ENCODE results near the gene SCMH1.
"Not testable (repeated sequence)": the region's sequence is repeated elsewhere in the genome, so short reads cannot be mapped to it uniquely, and the experiment has no call there.

Gene SCMH1

DNA sequence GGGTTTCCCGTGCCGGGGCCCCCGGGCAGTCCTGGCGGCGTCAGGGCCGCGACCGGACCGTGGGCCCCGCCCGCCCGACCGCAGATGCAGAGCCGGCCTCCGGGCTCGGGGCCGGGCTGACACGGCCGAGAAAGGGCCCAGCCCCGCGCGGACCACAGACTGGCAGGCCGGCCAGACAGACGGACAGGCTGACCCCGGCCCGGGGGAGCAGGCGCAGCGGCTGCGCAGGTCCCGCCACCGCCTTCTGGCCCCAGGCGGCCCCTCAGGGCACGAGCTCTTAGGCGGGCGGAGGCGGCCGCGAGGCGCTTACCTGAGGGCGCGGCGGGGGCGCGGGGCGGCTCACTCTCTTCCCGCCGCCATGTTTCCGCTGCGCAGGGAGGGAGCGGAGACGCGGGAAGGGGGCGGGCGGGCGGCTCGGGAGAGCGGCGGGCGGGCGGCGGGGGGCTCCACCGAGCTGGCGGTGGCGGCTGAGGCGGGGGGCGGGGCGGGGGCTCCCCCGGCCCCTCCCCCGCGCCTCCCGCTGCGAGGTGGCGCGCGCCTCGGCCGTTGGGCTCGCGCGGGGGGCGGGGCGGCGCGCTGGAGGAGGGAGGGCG is at the start of gene SCMH1:
SCMH1 (minus strand) TSS at position 558 of the 593 bp plus-strand sequence. CDS start 56,173 bp downstream, outside the sequence.
- DNase-seq (ENCODE audit: low spot score), result peak; percentile 57

DNA sequence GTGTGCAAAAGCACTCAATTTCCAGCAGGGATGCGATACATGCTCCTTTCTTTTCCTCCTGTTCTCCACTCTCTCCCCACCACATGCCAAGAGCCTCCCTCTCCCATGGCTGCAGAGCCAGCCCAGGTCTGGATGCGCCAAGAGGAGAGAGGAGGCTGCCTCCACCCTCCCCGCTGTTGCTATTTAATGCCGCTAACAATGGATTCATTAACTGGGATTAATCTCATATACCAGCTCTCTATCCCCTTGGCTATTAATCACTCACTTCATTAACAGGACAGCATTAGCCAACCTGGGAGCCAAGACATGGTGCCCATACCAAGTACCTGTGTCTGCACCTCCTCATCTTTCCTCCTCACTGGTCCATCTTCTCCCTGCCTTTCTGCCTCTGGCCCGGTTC is 49.1 kb upstream of the SCMH1 start:
- no peak for DNase-seq (ENCODE audit: low spot score)

DNA sequence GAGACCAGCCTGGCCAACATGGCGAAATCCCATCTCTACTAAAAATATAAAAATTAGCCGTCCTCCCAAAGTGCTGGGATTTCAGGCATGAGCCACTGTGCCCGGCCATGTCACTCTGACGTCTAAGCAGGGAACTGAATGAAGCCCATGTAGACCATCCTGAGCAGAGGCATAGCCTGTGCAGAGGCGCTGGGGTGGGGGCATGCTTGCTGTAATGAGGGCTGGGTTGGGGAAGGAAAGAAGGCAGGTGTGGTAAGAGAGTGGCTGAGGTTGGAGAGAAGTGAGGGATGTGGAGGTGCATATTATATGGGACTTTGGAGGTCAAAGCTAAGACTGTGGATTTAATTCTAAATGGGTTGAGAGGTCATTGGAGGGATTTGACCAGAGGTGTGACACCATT is 47.1 kb upstream of the SCMH1 start:
- DNase-seq (ENCODE audit: low spot score), result no peak

DNA sequence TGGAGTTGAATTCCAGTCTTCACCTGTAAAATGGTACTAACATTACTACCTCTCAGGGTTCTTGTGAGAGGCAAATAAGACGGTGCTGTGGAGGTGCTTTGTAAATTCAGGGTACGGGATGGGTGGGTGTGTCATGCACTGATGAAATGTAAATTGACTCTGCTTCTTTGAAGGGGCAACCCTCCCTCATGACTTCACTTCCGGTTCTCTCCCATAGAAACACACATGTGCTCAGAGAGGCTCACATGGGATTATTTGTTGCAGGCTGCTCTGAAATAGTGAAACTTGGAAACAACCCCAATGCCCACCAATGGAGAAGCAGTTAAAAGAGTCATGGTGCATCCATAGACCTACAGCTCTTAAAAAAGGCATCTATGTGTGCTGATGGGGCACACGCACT is 44.9 kb upstream of the SCMH1 start:
- DNase-seq (ENCODE audit: low spot score), result no peak

DNA sequence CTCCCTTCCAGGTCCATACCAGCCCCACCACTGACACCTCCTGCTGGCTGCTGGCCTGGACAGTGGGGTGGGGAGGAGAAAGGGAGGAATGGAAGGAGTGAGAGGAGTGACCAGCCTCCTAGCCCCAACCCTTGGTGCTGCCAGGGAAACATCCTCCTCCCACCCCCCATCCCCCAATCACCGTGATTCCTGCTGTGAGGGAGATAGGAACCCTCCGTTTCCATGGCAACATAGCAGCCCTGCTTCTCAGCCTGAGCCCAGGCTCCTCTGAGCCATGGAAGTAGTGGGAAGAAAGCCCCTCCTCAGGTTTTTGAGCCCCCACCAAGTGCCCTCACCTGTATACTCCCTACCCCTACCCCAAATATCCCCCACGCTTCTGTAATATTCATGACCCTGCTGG is 44.4 kb upstream of the SCMH1 start:
- DNase-seq (ENCODE audit: low spot score), result no peak

DNA sequence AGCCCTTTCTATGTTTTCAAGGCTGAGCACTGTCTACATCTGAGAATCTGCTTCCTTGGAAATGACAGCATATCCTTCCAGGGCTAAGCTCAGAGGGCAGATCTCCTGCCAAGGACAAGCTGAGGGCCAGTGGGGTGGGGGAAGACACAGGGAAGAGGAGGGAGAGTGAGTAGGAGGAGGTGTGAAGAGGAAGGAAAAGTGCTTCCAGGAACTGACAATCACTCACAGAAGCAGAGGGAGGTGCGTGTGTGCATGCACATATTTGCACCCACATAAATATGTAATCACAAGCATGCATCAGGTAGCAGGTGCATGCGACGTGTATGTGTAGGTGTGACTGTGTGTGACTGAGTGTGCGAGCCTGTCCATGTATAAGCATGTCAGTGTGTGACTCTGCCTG is 43.7 kb upstream of the SCMH1 start:
- DNase-seq (ENCODE audit: low spot score), result no peak

DNA sequence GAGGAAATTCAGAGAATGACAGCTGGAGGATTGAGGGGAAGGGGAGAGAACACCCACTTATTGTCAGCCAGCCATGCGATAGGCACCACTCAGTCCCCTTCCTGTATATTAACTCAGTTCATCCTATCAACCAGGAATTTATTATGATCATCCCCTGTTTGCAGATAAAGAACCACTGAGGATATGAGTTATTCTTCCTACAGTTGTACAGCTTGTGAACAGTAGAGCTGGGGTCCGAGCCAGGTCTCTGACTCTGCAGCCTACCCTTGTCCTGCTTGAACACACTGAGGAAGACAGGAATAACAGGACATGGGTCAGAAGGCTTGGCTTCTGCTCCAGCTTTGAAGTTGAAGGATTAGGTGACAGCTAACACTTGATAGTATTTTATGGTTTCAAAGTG is 42.0 kb upstream of the SCMH1 start:
- no peak for DNase-seq (ENCODE audit: low spot score)

DNA sequence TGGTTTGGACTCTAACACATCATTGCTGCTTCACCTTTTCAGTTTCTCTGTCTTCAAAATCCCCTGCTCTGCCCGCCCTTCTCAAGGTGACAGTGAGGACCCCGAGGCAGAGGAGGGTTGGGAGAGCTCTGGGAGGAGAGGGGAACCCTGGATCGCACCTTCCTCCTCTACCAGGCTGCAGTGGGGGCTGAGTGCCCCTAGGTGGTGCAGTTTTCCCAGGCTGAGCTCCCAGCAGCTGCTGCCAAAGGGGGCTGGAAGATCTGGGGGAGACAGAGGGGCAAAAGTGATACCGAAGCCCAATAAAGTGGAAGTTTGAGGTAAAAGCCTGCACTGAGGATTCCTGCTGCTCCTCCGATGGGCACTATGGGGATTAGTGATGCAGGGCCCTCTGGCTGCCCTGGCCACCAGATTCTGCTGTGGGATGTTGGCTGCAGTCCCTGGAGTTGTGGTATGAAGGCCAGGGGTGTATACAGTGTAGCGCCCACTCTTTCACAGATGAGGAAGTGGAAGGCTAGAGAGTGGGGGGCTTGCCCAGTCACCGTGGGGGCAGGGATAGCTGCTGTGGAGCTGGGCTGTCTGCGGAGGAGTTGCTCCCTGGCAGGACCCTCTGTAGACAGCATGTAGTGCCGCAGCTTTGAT is 40.7 kb upstream of the SCMH1 start:
- DNase-seq (ENCODE audit: low spot score), result peak; percentile 13

DNA sequence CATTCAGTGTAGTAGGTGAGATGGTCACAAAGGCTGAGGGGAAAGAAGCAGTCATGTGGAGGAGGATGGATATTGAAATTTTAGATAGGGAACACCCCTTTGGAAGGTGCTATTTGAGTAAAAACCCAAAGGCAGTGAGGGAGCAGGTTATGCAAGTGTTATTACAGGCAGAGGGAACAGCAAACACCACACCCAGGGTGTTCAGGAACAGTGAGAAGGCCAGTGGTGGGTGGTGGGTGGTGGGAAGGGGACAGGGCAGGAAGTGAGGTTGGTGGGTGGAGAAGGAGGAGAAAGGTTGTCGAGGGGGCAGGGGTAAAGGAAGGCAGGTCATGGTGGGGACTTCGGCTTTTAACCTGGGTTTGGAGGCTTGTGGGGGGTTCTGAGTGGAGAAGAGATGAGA is 39.2 kb upstream of the SCMH1 start:
- no peak for DNase-seq (ENCODE audit: low spot score)

DNA sequence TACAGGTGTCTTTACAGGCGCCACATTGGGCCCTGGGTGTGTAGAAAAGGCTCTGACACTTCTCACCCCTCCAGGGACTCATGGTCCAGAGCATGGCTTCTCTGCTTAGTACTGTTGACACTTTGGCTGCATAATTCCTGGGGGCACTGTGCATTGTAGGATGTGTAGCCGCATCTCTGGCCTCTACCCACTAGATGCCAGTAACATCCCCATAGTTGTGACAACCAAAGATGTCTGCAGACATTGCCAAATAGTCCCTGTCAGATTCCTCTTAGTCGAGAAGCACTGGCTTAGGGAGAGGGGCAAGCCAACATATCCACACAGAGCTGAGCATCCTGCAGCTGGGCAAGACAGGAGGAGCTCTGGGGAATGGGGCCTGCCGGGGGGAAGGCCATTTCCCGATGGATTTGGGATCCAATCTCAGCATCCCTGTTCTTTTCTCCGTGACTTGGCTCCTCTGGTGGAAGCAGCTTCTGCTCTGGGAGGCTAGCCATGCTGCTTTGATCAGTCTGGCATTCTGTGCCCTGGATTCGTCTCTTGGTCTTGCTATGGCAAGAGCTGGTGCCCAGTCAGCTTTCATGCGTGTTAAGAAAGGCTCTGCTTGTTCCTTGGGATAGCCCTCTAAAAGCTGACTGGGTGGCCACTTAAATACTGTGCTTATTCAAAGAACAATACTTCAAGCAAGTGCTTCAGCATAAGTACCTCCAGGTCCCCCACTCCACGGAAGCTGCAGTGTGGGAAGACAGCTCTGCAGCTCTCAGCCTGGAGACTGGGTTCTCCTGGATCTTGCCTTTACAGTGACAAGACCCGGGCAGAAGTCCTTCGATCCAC is 38.3 kb upstream of the SCMH1 start:
- no peak for DNase-seq (ENCODE audit: low spot score)

DNA sequence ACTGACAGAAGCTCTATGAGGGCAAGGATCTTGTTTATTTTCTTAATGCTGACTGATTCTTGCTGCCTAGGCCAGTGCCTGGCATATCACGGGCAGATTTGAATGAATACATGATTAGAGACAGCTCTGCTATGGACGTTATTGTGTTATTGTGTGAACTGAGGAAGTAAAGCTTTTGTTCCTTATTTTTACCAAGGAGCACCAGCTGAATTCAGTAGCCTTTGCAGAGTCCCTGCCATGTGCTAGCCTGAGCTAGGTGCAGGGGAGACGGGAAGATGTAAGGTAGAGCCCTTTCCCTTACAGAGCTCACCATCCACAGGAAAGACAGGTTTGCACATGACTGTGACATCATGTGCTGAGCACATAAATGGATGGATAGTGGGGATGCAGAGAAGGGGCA is 36.0 kb upstream of the SCMH1 start:
- DNase-seq (ENCODE audit: low spot score), result no peak

DNA sequence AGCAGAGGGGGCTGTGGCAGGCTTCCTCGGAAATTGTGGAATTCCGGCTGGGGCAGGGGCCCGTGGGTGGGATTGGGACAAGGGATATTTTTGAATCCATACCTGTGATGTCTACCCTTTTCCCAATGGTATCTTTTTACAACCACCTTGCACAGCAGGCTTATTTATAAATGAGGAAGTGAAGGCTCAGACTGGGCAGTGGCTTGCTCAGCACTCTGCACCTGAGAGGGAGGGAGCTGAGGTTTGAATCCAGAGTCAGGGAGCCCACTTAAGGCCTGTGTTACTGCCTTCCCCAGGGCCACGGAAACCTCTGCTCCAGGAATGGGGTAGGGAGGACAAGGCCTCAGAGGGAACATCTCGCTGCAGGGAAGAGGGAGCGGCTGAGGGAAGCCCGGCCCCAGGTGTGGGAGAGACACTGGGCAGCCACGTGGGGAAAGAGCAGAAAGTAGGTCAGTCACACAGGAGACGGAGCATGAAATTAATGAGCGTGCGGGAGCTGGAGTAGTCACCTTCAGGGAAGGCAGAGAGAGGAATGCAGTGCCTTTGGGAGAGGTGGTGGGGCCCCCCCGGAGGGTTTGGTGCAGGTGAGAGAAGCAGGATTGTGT is 35.4 kb upstream of the SCMH1 start:
- DNase-seq (ENCODE audit: low spot score), result peak; percentile 72

DNA sequence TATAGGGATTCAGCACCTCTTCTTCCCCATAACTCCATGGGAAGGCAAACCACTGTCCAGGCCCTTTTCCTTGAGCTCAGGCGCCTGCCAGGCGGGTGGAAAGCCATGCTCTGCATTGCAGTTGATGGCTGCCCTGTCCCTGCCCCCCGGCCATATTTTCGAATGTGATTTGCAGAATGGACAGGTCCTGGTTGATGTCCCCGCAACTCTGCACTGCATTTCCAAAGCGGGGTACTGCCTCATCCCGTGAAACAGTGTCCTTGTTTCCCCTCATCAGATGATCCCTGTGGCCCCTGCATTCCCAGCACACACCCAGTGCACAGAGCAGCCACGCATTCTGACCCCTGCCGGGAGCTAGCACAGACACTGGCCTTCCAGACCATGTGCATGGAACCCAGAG is 33.7 kb upstream of the SCMH1 start:
- no peak for DNase-seq (ENCODE audit: low spot score)

DNA sequence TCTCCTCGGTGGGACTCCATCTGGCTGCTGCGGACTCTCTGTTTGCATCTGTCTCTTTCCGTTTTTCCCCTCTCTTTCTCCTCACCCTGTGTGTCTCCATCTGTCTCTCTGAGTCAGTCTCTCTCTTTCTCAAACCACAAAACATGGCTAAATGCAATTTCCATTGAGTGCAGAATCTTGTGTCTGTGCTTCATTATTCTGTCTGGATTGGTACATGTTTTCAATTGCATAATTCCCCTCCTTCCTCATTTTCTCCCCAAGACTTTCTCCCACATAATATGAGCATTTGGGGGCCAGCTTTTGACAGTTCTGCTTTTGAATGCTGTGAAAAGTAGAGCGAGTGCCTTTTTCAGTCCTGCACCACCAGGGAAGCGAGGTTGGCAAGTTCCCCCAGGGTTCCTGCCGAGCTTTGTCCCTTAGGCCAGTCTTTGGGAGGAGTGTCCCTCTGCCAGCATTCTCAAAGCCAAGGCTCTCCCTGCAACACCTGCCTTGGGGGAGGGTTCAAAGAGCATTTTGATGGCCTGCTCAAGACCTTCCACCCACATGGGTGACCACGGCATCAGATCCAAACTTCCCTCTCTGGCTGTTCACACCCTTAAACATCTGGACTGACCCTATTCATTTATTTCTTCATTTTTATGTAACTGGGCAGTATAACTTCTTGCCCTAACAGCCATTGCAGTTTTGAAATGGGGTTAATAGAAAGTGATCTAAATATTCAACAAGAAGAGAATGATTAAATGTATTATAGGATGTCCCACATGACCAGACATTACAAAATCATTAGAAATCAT is 32.8 kb upstream of the SCMH1 start:
- DNase-seq (ENCODE audit: low spot score), result no peak

DNA sequence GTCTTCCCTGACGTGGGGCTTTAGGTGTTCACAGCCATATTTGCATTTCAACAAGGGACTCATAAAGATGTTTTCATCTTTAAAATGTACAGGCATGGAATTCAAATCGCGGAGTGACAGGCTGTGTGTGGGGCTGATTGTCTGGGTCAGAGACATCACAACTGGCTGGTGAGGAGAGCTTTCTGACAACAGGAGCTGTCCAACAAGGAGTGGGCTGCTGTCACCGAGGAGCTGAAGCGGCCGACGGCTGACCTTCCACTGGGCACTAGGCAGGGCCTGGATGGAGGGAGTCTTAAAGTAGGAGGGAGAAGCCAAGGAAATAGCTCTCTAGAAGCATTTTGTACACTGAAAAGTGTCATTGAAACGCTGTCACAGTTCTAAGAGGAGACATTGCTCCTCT is 30.5 kb upstream of the SCMH1 start:
- DNase-seq (ENCODE audit: low spot score), result no peak

DNA sequence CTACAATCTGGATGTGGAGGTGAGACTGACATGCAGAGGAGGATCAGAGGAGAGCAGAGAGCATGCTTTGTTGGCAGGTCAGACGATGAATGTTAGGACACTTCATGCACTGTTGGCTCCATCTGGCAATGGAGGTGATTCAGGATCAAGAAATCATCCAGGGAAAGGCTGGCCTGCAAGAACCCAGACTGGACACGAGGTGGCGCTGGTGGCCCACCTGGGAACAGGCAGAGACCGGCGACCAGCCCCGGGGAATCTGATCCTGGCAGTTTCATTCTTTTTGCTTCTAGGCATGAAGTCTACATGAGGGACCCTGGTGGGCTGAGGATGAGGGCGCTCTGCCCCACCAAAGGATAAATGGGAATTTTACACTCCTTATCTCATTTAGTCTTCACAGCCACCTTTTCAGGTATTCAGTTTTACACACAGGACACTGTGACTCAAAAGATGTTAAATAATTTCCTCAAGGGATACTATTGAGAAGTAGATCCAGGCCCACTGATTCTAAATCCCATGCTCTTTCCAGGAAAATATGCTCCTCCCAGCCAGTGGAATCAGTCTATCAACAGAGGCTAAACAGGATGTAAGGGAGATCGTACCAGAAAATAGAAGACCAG is 26.2 kb upstream of the SCMH1 start:
- DNase-seq (ENCODE audit: low spot score), result peak; percentile 88

DNA sequence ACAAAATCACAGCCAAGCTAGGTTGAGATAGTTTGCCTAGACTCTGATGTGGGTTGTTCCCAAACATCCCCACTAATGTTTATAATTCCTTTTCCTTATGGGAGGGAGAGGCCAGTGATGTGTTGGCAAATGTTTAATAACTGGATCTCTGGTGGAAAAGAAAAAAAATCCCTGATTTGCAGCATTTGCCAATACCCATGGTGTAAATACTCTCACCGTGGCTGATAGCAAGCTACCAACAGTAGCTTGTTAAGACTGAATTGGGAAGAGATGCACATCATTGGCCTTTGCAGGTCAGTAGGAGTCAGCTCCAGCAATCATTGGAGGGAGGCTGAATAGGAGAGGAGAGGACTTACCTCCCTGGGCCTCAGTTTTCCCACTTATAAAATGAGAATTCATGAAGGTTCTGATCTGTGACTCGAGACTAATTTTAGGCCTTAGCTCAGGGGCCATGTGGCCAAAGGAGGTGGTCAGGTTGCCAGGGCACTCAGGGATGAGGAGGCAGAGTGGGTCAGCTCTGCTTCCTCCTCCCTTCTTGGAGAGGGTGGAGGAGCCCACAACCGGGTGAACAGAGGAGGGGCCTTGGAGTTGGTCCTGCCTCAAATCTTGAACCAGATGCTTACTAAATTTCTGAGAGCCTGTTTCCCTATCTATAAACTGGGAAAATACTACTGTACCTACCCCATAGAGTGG is 20.0 kb upstream of the SCMH1 start:
- no peak for DNase-seq (ENCODE audit: low spot score)

DNA sequence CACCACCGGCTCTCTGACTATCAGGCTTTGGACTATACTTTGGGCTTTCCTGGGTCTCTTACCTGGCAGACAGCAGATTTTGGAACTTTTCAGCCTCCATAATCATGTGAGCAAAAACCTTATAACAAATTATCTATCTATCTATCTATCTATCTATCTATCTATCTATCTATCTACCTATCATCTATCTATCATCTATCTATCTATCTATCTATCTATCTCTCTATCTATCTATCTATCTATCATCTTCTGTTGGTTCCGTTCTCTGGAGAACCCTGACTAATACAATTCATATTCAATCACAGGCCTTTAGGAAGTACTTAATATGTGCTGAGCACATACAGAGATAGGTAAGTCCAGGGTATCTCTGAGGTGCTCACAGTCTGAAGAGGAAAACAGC is 18.7 kb upstream of the SCMH1 start:
- no peak for DNase-seq (ENCODE audit: low spot score)

DNA sequence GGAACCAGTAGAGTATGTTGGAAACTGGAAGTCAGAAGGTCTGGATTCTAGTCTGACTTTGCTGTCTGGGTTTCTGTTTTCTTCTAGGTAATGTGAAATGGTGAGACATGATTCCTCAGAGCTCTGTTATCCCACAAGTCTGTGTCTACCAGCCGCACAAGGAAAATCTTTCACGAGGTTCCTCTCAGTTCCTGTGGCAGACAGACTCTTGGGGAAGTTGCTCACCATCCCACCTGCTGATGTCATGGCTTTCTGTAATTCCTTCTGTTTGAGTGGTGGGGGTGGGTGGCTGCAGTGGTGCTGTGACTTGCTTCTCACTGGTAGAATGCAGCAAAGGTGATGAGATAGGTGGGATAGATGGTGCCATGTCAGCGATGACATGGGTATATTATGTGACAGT is 17.1 kb upstream of the SCMH1 start:
- no peak for DNase-seq (ENCODE audit: low spot score)

DNA sequence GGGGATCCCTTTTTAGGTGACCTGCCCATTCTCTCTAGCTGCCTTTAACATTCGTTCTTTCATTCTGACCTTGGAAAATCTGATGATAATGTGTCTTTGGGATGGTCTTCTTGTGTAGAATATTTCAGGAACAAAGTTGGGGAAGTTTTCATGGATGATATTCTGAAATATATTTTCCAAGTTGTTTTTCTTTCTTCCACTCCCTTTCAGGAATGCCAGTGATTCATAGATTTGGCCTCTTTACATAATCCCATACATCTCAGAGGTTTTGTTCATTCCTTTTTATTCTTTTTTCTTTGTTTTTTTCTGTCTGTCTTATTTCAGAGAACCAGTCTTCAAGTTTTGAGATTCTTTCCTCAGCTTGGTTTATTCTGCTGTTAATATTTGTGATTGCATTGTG is 13.9 kb upstream of the SCMH1 start:
- DNase-seq (ENCODE audit: low spot score), result no peak

DNA sequence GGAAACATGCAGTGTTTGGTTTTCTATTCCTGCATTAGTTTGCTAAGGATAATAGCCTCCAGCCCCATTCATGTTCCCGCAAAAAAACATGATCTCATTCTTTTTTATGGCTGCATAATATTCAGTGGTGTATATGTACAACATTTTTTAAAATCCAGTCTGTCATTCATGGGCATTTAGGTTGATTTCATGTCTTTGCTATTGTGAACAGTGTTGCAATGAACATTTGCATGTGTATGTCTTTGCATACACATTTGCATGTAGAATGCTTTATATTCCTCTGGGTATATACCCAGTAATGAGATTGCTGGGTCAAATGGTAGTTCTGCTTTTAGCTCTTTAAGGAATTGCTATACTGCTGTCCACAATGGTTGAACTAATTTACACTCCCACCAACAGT is 9.0 kb upstream of the SCMH1 start:
- DNase-seq (ENCODE audit: low spot score), result not testable (repeated sequence)
